B cell (primary cell): ENCODE data around the gene COX6A2.

ENCODE experiments used
- CTCF ChIP-seq: fragments of 200-600 bp; IDR thresholded peaks from one replicate; pipeline ENCODE4 v1.8.0; 2022; ENCODE audit warnings: antibody characterized with exemption, mild to moderate bottlenecking
- EZH2 ChIP-seq: IDR thresholded peaks from 2 replicates; pipeline ENCODE4 v1.6.1; 2012; ENCODE audit warnings: borderline replicate concordance, low read depth, mild to moderate bottlenecking, moderate library complexity, low read length; ENCODE audit not compliant: insufficient read depth, poor library complexity, severe bottlenecking

GRCh38 chr16:31452631-31453106 lies 24.5 kb upstream of the COX6A2 start:
- TF ChIP-seq CTCF (no peak), EZH2 (no peak)
